Articular chondrocyte of knee joint (primary cell): Measurements from ENCODE around the gene C19orf85. TPM values are rescaled to one million over a fixed set of nuclear protein-coding genes. Genes with fewer than 3 reads are reported as not detected.

Experiments
- total RNA-seq: library from RNA; depleted of rRNA; stranded (reverse); fragments of >200 nt; gene quantifications from 2 replicates; pipeline ENCODE4 v1.2.3, GENCODE V29; 2012

Gene C19orf85
- not detected in 2 replicates for total RNA-seq

DNA sequence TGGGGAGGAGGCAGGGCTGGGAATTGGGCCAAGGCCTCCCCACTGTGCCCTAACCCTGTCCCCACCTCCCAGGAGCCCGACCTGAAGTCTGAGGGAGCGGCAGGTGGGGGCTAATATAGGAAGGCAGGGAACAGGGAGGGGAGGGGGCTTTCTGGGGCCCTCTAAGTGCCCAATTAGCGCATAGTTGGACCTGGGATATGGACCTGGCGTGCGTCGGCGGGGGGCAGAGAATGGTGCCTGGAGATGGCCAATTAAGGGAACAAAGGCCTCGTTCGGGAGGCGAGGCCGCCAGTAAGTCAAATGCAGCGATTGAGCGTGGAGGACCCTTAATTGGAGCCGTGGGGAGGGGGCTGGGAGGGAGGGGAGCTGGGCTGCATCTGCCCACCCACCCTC lies at the start of gene C19orf85:
TSS of gene C19orf85 (minus strand) at position 90 of the 393 bp plus-strand sequence. CDS start 197 bp downstream, outside the sequence.

DNA sequence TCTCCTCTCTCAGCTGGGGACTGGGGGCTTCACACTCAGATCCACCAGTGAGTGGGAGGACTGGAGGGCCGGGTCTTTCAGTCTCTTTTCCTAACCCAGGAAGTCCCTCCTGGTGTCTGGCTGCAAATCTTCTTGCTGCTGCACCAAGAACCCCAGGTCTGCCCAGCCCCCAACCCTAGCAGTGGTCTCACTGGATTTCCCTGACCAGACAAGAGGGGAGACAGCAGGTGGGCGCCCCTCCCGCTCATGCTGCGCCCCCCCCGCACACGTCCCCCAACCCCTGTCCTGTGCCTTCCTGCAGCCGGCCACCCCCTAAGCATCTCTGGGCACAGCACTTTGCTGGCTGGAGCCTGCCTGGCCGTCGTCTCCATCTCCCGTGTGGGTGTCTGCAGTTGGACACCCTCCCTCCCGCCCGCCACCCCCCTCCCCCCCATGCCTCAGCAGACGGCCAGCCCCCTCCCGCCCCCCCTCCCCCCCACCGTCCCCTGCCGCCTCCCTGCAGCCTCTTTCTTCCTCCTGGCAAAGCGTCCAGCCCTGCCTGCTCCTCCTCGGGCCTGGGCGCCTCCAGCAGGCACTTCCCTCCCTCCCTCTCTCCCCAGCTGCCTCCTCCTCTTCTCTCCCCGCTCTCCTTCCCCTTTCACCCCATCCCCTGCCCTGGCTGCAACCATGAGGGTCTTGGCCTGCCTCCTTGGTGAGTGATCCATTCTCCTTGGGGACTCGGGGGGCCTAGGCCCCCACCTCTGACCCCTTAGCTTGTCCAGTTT lies 23.6 kb upstream of the C19orf85 start, which contains the start of gene SSC5D:
TSS of gene SSC5D (plus strand) at position 513 of the 764 bp plus-strand sequence. CDS start at position 667, 154 bp downstream.

DNA sequence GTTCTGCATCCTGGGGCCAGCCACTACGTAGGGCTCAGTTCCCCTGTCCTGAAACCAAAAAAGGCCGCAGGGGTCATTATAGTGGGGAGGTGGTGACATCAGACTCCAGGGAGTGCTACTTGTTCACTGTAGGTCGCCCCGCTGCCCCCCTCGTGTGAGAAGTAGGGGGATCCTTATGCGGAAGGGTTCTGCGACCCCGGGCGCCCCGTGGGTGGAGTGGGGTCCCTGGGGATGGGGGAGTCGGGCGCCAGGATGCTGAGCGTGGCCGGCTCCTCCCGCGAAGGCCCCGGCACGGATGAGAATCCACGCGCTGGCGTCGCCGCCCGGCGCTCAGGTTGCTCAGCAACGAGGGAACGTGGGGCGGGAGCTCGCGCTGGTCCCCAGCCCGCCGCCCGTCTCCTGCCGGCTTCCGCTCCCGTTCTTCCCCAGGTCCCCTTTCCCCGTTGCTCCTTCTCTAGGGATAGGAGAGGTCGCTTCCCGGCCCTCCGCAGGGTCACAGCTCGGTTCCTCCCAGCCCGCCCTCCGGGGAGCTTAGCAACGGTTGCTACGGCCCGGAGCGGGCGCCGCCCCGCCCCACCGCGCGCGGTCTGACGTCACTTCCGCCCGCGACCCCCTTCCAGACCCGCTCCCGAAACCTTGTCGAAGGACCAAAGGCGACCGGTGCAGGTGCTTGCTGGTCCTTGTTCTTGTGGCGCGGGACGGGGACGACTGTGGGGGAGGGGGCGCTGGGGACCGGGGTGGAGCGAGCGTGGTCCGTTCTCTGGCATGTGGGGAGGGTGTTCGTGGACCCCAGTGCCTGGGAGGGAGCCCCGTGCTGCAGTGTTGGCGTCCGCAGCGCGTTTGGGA lies 20.3 kb upstream of the C19orf85 start, which contains the start of gene NAT14:
TSS of gene NAT14 (plus strand) at position 596 of the 846 bp plus-strand sequence. CDS start 521 bp downstream, outside the sequence.

DNA sequence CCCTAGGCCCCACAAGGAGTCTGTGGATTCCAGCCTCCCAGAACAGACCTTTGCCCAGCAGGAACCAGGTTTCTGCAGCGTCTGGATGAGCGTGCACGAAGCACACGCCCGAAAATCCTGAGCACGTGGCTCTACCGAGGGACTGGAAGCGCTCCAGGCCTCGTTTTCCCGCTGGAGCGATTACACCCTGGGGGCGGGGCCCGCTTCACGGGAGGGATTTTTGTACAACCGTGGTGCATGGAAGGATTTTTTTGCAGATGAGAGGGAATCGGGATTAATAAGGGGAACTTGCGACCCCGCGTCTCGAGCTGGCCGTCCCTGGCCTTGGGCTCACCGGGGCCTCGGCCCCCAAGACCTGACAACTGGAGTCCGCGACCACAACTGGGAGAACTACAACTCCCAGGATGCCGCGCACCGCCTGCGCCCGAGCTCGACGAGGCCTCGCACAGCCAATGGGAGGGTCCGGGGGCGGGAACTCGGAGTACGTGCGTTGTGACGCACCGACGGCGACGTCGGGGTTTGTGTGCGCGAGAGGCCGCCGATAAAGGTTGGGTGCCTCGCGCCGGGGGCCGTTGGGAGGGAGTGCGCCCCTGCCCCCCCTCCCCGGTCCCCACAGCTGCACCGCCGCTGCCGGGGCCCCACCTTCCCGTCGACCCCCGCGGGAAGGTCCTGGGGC lies 11.7 kb upstream of the C19orf85 start, which contains the start of gene ZNF628:
TSS of gene ZNF628 (plus strand) at position 518 of the 676 bp plus-strand sequence. CDS start 3,294 bp downstream, outside the sequence.

DNA sequence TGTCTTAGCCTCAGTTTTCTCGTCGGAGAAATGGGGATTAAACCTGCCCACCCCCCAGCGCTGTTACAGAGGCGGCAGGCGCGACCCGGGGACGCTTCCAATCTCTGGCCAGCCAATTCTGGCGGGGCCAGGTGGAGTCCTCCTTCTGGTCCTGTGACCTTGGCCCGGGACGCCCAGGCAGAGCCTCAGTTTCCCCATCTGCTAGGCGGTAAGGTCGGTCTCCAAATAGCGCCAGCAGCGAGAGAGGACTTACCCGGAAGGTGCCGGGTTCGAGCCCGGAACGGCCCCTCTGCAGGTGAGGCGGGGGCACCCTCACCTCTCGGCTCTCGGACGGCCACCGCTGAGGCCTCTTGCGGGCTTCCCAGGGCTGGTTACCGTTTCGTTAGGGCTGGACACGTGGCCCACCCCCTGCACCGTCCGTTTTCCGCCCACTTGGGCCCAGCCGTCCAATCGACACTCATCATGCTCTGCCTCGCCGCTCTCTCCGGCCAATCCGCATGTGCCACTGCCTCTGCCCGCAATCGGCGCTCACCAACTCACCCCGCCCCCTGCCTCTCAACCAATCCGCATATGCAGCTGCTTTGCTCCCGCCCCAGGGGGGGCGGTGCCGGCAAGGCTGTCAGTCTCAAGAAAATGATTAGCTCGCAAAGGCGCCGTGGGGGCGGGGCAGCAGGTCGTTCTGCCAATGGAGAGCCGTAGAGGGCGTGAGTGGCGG lies 3.1 kb downstream of the C19orf85 start, which contains the start of gene ISOC2:
TSS of gene ISOC2 (minus strand) at position 384 of the 715 bp plus-strand sequence. CDS start 5,156 bp downstream, outside the sequence.

DNA sequence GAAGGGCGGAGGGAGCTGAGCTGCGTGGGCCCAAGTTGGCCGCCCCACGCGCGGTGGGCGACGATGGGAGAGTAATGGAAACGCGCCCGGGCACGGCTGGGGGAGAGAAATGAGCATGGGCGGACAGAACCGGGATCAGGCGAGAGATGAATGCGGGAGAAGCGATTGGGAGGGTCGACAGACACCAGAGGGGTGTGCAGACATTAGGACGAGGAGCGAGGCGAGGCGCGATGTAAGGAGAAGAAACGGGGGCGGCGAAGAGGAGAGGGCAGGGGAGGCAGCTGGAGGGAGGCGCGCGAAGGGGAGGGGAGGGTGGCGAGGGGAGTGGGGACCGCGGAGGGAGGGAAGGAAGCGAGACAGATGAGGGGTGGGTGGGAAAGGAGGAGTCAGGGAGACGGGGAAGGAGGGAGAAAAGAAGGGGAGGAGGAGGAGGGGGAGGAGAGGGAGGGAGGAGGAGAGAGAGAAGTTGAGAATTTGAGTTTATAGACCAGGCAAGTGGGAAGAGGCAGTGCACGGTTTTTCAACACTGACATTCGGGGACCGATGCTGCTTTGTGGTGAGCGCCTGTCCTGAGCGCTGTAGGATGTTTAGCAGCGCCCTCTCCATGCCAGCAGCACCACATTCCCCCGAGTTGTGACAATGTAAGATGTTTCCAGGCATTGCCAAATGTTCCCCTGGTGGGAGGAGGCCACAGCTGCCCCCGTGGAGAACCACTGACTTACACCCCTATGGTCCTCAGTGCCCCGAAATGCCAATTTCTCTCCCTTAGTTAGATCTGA lies 21.3 kb downstream of the C19orf85 start, which contains the start of gene SHISA7:
TSS of gene SHISA7 (minus strand) at position 256 of the 779 bp plus-strand sequence. CDS start 437 bp downstream, outside the sequence.

Other genes starting within 250 kb of the C19orf85 start
- gene TMEM86B, start 236.0 kb downstream of the C19orf85 start, total RNA-seq = 0.76 and 1.7 TPM in 2 replicates
- 26.1 and 27.7 TPM in 2 replicates for gene PPP6R1, start 205.7 kb downstream of the C19orf85 start, total RNA-seq
- gene HSPBP1, start 184.6 kb downstream of the C19orf85 start, total RNA-seq = 23.0 and 25.6 TPM in 2 replicates
- gene BRSK1, start 180.8 kb downstream of the C19orf85 start, total RNA-seq = 0.65 TPM in 2 replicates
- not detected in 2 replicates for gene TMEM150B, start 139.4 kb downstream of the C19orf85 start, total RNA-seq
- gene KMT5C, start 124.9 kb downstream of the C19orf85 start, total RNA-seq = 5.0 and 5.6 TPM in 2 replicates
- gene COX6B2, start 110.0 kb downstream of the C19orf85 start, total RNA-seq = not detected in 2 replicates
- gene GARIN5B, start 101.5 kb downstream of the C19orf85 start, total RNA-seq = not detected in 2 replicates
- gene IL11, start 94.3 kb downstream of the C19orf85 start, total RNA-seq = 1.2 and 1.4 TPM in 2 replicates
- gene TMEM190, start 87.9 kb downstream of the C19orf85 start, total RNA-seq = not detected in 2 replicates
- not detected in 2 replicates for gene TMEM238, start 80.5 kb downstream of the C19orf85 start, total RNA-seq
- 441 and 509 TPM in 2 replicates for gene RPL28, start 78.8 kb downstream of the C19orf85 start, total RNA-seq
- 32.4 and 36.3 TPM in 2 replicates for gene UBE2S, start 57.0 kb downstream of the C19orf85 start, total RNA-seq
- not detected in 2 replicates for gene SHISA7, start 21.5 kb downstream of the C19orf85 start, total RNA-seq
- gene ISOC2, start 3.1 kb downstream of the C19orf85 start, total RNA-seq = 48.6 and 53.3 TPM in 2 replicates
- gene ZNF628, start 11.9 kb upstream of the C19orf85 start, total RNA-seq = 2.1 and 2.7 TPM in 2 replicates
- gene NAT14, start 20.4 kb upstream of the C19orf85 start, total RNA-seq = 3.8 and 5.6 TPM in 2 replicates
- 23.4 and 33.8 TPM in 2 replicates for gene SSC5D, start 23.7 kb upstream of the C19orf85 start, total RNA-seq
- not detected in 2 replicates for gene SBK2, start 72.4 kb upstream of the C19orf85 start, total RNA-seq
- 0.11 TPM in 1 of 2 replicates, not detected in the other for gene SBK3, start 80.8 kb upstream of the C19orf85 start, total RNA-seq
- 6.5 and 8.9 TPM in 2 replicates for gene ZNF579, start 116.1 kb upstream of the C19orf85 start, total RNA-seq
- 3.4 and 5.1 TPM in 2 replicates for gene FIZ1, start 134.8 kb upstream of the C19orf85 start, total RNA-seq
- 6.6 and 7.1 TPM in 2 replicates for gene ZNF524, start 135.5 kb upstream of the C19orf85 start, total RNA-seq
- 1.2 and 1.3 TPM in 2 replicates for gene ZNF865, start 140.9 kb upstream of the C19orf85 start, total RNA-seq
- gene ZNF784, start 159.8 kb upstream of the C19orf85 start, total RNA-seq = 4.7 and 6.2 TPM in 2 replicates
- gene ZNF580, start 176.3 kb upstream of the C19orf85 start, total RNA-seq = 5.3 and 8.6 TPM in 2 replicates
- 17.6 and 20.4 TPM in 2 replicates for gene ZNF581, start 178.9 kb upstream of the C19orf85 start, total RNA-seq
- gene CCDC106, start 183.5 kb upstream of the C19orf85 start, total RNA-seq = 6.9 and 7.4 TPM in 2 replicates
- gene U2AF2, start 190.3 kb upstream of the C19orf85 start, total RNA-seq = 65.0 and 66.0 TPM in 2 replicates
- gene EPN1, start 210.5 kb upstream of the C19orf85 start, total RNA-seq = 48.3 and 57.5 TPM in 2 replicates